GM12874 (cell line): ENCODE measurements around the gene ZNRD2.

Experiments used
- CTCF ChIP-seq: IDR thresholded peaks from 2 replicates; pipeline ENCODE4 v1.5.1; 2011; ENCODE audit warnings: low read depth, mild to moderate bottlenecking, control low read depth, low read length, moderate library complexity; ENCODE audit not compliant: insufficient read depth

ZNRD2 gene

GRCh38 chr11:65562788-65563187 is 7.5 kb upstream of the ZNRD2 start:
- no peak for TF ChIP-seq CTCF

DNA sequence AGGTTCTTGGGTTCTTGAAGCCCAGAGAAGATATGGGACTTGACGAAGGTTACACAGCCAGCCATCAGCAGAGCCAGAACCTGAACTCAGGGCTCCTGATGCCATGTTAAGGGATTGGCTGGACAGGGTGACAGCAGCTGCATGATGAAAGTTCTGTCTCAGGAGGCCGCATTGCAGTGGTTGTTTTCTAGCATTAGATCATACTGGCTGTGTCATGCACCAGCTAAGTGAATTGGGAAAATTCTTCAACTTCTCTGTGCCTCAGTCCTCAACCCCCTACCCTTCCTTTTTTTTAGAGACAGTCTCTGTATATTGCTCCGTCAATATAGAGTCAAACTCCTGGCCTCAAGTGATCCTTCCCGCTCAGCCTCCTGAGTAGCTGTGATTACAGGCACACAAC is 6.7 kb upstream of the ZNRD2 start:
- no peak for TF ChIP-seq CTCF

- TF ChIP-seq CTCF, result no peak
Measured at GRCh38 chr11:65565624-65566453, 4.4 kb upstream of the ZNRD2 start.

- no peak for TF ChIP-seq CTCF
Measured at GRCh38 chr11:65569164-65569972, 909 bp upstream of the ZNRD2 start.

DNA sequence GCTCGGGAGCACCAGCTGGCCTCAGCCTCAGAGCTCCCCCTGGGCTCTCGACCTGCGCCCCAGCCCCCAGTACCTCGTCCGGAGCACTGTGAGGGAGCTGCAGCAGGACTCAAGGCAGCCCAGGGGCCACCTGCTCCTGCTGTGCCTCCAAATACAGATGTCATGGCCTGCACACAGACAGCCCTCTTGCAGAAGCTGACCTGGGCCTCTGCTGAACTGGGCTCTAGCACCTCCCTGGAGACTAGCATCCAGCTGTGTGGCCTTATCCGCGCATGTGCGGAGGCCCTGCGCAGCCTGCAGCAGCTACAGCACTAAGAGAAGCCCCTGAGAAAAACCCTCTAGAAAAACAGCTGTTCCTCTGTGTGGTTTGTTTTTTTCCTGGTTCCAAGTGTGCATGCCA is 1.1 kb downstream of the ZNRD2 start:
- TF ChIP-seq CTCF, result no peak

GRCh38 chr11:65571940-65572339 is 1.7 kb downstream of the ZNRD2 start:
- 0 out of 2 replicates have a peak, but pooled peaks have one; percentile 8 for TF ChIP-seq CTCF

GRCh38 chr11:65572356-65573051 is 2.2 kb downstream of the ZNRD2 start, which contains the start of gene FAM89B:
Gene FAM89B, plus strand, starts transcription at chr11:65572538. Its CDS starts 132 bp downstream, at chr11:65572670.
- TF ChIP-seq CTCF, result no peak
